WTC11 (cell line): ENCODE measurements around the gene TMEM212. TPM values are rescaled to one million over a fixed set of nuclear protein-coding genes. Genes with fewer than 3 reads are reported as not detected.

Experiments used
- ATAC-seq: fragments of 200-7000 bp; cut with Tn5 transposase; 2 replicates; pipeline ENCODE4 v1.10.0; 2021; ENCODE audit warnings: mild to moderate bottlenecking, moderate library complexity
- CTCF ChIA-PET: fragments of 300-600 bp; sonication (Branson Sonifier 250); formaldehyde crosslinking; loops from one replicate; lab custom pipeline; 2021; ENCODE audit warnings: antibody characterized with exemption; lab: Charles Lee
- POLR2A ChIA-PET: fragments of 350-600 bp; sonication (Branson Sonifier 250); formaldehyde crosslinking; loops from one replicate; lab custom pipeline; 2021; ENCODE audit warnings: antibody characterized with exemption; lab: Charles Lee
- DNase-seq: peaks from one replicate; pipeline ENCODE4 v3.0.0; 2021; ENCODE audit warnings: low spot score
- H3K27ac Mint-ChIP-seq: 2 replicates; pipeline ENCODE4 v1.8.0; 2021; ENCODE audit warnings: mixed read lengths
- H3K27me3 Mint-ChIP-seq: 2 replicates; pipeline ENCODE4 v1.8.0; 2021; ENCODE audit warnings: low read depth, mild to moderate bottlenecking, moderate library complexity, mixed read lengths
- H3K36me3 Mint-ChIP-seq: 2 replicates; pipeline ENCODE4 v1.8.0; 2021; ENCODE audit warnings: mixed read lengths
- H3K4me1 Mint-ChIP-seq: 2 replicates; pipeline ENCODE4 v1.8.0; 2022; ENCODE audit warnings: mixed read lengths
- H3K4me3 Mint-ChIP-seq: 2 replicates; pipeline ENCODE4 v1.8.0; 2021; ENCODE audit warnings: mild to moderate bottlenecking, moderate library complexity, mixed read lengths
- H3K9me3 Mint-ChIP-seq: 2 replicates; pipeline ENCODE4 v1.8.0; 2021; ENCODE audit warnings: mixed read lengths
- CTCF ChIP-seq: fragments of 200-600 bp; IDR thresholded peaks from 2 replicates; pipeline ENCODE4 v1.8.0; 2022; ENCODE audit warnings: antibody characterized with exemption
- MAX ChIP-seq: sonication (generic); formaldehyde crosslinking; IDR thresholded peaks from 2 replicates; pipeline ENCODE4 v1.8.0; 2022; ENCODE audit warnings: mild to moderate bottlenecking, missing genetic modification reagents
- MXD4 ChIP-seq: fragments of 250-450 bp; sonication (Bioruptor Pico); IDR thresholded peaks from 2 replicates; pipeline ENCODE4 v1.8.0; 2021; ENCODE audit warnings: mild to moderate bottlenecking, moderate library complexity, borderline replicate concordance
- MYBL2 ChIP-seq: sonication (generic); formaldehyde crosslinking; IDR thresholded peaks from 2 replicates; pipeline ENCODE4 v1.8.1; 2023; ENCODE audit warnings: mild to moderate bottlenecking, moderate library complexity, missing genetic modification reagents
- NR3C1 ChIP-seq: sonication (generic); formaldehyde crosslinking; conservative IDR thresholded peaks from 2 replicates; pipeline ENCODE4 v1.8.1; 2023; ENCODE audit warnings: low read depth, mild to moderate bottlenecking, missing genetic modification reagents
- PRDM15 ChIP-seq: sonication (generic); formaldehyde crosslinking; IDR thresholded peaks from 2 replicates; pipeline ENCODE4 v1.8.0; 2022; ENCODE audit warnings: missing genetic modification reagents
- PRRX2 ChIP-seq: fragments of 250-450 bp; sonication (Bioruptor Pico); IDR thresholded peaks from 2 replicates; pipeline ENCODE4 v1.8.0; 2021; ENCODE audit warnings: mild to moderate bottlenecking
- RELA ChIP-seq: sonication (generic); formaldehyde crosslinking; IDR thresholded peaks from 2 replicates; pipeline ENCODE4 v1.8.1; 2022; ENCODE audit warnings: missing genetic modification reagents, mild to moderate bottlenecking, borderline replicate concordance
- TEAD4 ChIP-seq: sonication (generic); formaldehyde crosslinking; IDR thresholded peaks from 2 replicates; pipeline ENCODE4 v1.8.0; 2022; ENCODE audit warnings: mild to moderate bottlenecking, missing genetic modification reagents
- ZBTB21 ChIP-seq: sonication (generic); formaldehyde crosslinking; IDR thresholded peaks from 2 replicates; pipeline ENCODE4 v1.8.1; 2023; ENCODE audit warnings: mild to moderate bottlenecking, missing genetic modification reagents, borderline replicate concordance
- ZBTB43 ChIP-seq: sonication (generic); formaldehyde crosslinking; IDR thresholded peaks from 2 replicates; pipeline ENCODE4 v1.8.1; 2023; ENCODE audit warnings: mild to moderate bottlenecking, missing genetic modification reagents
- ZNF121 ChIP-seq: sonication (generic); formaldehyde crosslinking; IDR thresholded peaks from 2 replicates; pipeline ENCODE4 v1.8.0; 2023; ENCODE audit warnings: missing genetic modification reagents
- ZNF138 ChIP-seq: sonication (generic); formaldehyde crosslinking; conservative IDR thresholded peaks from 2 replicates; pipeline ENCODE4 v1.8.1; 2022; ENCODE audit warnings: mild to moderate bottlenecking, moderate library complexity, missing genetic modification reagents
- ZNF396 ChIP-seq: fragments of 250-450 bp; sonication (Bioruptor Pico); IDR thresholded peaks from 2 replicates; pipeline ENCODE4 v1.8.0; 2021; ENCODE audit warnings: mild to moderate bottlenecking, moderate library complexity, borderline replicate concordance
- ZNF512 ChIP-seq: sonication (generic); formaldehyde crosslinking; IDR thresholded peaks from 2 replicates; pipeline ENCODE4 v1.8.1; 2022; ENCODE audit warnings: missing genetic modification reagents, borderline replicate concordance
- total RNA-seq: library from RNA; stranded (reverse); gene quantifications from 3 replicates; pipeline ENCODE4 v1.2.3, GENCODE V29; 2021

The TMEM212 gene
- total RNA-seq, 1 experiment from 2014 or later: not detected

- TF ChIP-seq ZBTB43 (CRISPR knock-in tag) (no peak), MXD4 (CRISPR knock-in tag) (no peak)
Observed at GRCh38 chr3:171862993-171863521, 19.9 kb downstream of the TMEM212 start (continued).

GRCh38 chr3:171863920-171864319 lies 20.8 kb downstream of the TMEM212 start:
- no peak for DNase-seq
- POLR2A ChIA-PET: interaction anchor here (0.5 kb wide), 1 partner anchor 57 kb away, joined by 5 read pairs; no protein-coding TSS in a partner anchor
- Mint-ChIP-seq H3K4me1 (peaks cover 12% of the 10 kb centered on the region), H3K9me3 (peaks cover 7% of the 10 kb centered on the region), H3K36me3 (peaks cover 3% of the 10 kb centered on the region; the same call in 1 of the 2 replicates), H3K4me3 (no peak overlapping the region)
- CTCF ChIA-PET: no interaction called here
- no peak for ATAC-seq
- TF ChIP-seq ZNF512 (CRISPR knock-in tag) (no peak), NR3C1 (CRISPR knock-in tag) (no peak), MYBL2 (CRISPR knock-in tag) (no peak), ZNF396 (CRISPR knock-in tag) (no peak), RELA (no peak), ZNF121 (CRISPR knock-in tag) (no peak), MXD4 (CRISPR knock-in tag) (no peak), MAX (CRISPR knock-in tag) (no peak), ZBTB21 (no peak), PRDM15 (no peak), PRRX2 (no peak), TEAD4 (no peak), CTCF (no peak), ZNF138 (CRISPR knock-in tag) (no peak)
- TF ChIP-seq, all 79 proteins: peak for 0
- H3K27me3 Mint-ChIP-seq: no peaks in the 10 kb centered on the region
- H3K27ac Mint-ChIP-seq: no peak overlapping the region
